Liver (tissue), 9 donors: ENCODE results near the gene GRID1. TPM values are rescaled to one million over a fixed set of nuclear protein-coding genes. Genes with fewer than 3 reads are reported as not detected.

Source experiments
- DNase-seq: peaks from one replicate; pipeline ENCODE4 v3.0.0-alpha.2; 2017; ENCODE audit warnings: low spot score
- H3K27ac ChIP-seq, 2 donors: one replicate each; pipeline ENCODE4 v1.7.0; 2013; ENCODE audit warnings: inconsistent platforms in 2 of 2, low read length in 2 of 2, control low read depth in 1 of 2, low read depth in 1 of 2, mild to moderate bottlenecking in 1 of 2
- H3K27me3 ChIP-seq, 4 donors: one replicate each; pipeline versions ENCODE4 v1.6.1 to v1.7.0; 2013; ENCODE audit warnings: low read length in 3 of 4, inconsistent platforms in 1 of 4, mild to moderate bottlenecking in 1 of 4, moderate library complexity in 1 of 4; ENCODE audit not compliant: control insufficient read depth in 4 of 4, insufficient read depth in 4 of 4
- H3K36me3 ChIP-seq, 4 donors: one replicate each; pipeline versions ENCODE4 v1.6.1 to v1.7.0; 2013; ENCODE audit warnings: low read length in 3 of 4, mild to moderate bottlenecking in 3 of 4, low read depth in 1 of 4, moderate library complexity in 1 of 4; ENCODE audit not compliant: control insufficient read depth in 4 of 4, insufficient read depth in 3 of 4
- H3K4me1 ChIP-seq, 4 donors: one replicate each; pipeline versions ENCODE4 v1.6.1 to v1.7.0; 2013; ENCODE audit warnings: low read length in 3 of 4, mild to moderate bottlenecking in 3 of 4, moderate library complexity in 1 of 4; ENCODE audit not compliant: control insufficient read depth in 4 of 4, insufficient read depth in 4 of 4
- H3K4me3 ChIP-seq, 3 donors: one replicate each; pipeline versions ENCODE4 v1.6.1 to v1.7.0; 2013; ENCODE audit warnings: low read length in 3 of 3, control low read depth in 1 of 3, low read depth in 1 of 3, mild to moderate bottlenecking in 1 of 3
- H3K9ac ChIP-seq, 2 donors: one replicate each; pipeline ENCODE4 v1.7.0; 2013; ENCODE audit warnings: low read length in 2 of 2, mild to moderate bottlenecking in 2 of 2, moderate library complexity in 2 of 2, control low read depth in 1 of 2, low read depth in 1 of 2
- H3K9me3 ChIP-seq, 4 donors: one replicate each; pipeline versions ENCODE4 v1.6.1 to v1.7.0; 2013; ENCODE audit warnings: low read length in 3 of 4; ENCODE audit not compliant: control insufficient read depth in 4 of 4
- ATF3 ChIP-seq: IDR thresholded peaks from 2 replicates; pipeline ENCODE4 v1.6.1; 2016; ENCODE audit warnings: antibody characterized with exemption
- CTCF ChIP-seq: fragments of 150-350 bp; IDR thresholded peaks from 2 replicates; pipeline ENCODE4 v1.5.1; 2017; ENCODE audit warnings: improper control_type of control experiment, low read depth, low read length; ENCODE audit not compliant: missing input control
- EGR1 ChIP-seq, 2 donors: IDR thresholded peaks; 2 replicates each; pipeline ENCODE4 v1.6.1; 2016 to 2018; ENCODE audit warnings: antibody characterized with exemption in 2 of 2, low read depth in 2 of 2
- FOXA1 ChIP-seq: IDR thresholded peaks from 2 replicates; pipeline ENCODE4 v1.6.1; 2016; ENCODE audit warnings: antibody characterized with exemption
- FOXA2 ChIP-seq: IDR thresholded peaks from 2 replicates; pipeline ENCODE4 v1.6.1; 2016; ENCODE audit warnings: antibody characterized with exemption
- GABPA ChIP-seq, 2 donors: IDR thresholded peaks in 1 of 2; conservative IDR thresholded peaks in 1 of 2; 2 replicates each; pipeline ENCODE4 v1.6.1; 2016; ENCODE audit warnings: antibody characterized with exemption in 2 of 2, mild to moderate bottlenecking in 1 of 2, moderate library complexity in 1 of 2
- HNF4A ChIP-seq, 2 donors: conservative IDR thresholded peaks; 2 replicates each; pipeline ENCODE4 v1.6.1; 2016; ENCODE audit warnings: antibody characterized with exemption in 2 of 2, mild to moderate bottlenecking in 2 of 2
- HNF4G ChIP-seq: IDR thresholded peaks from 2 replicates; pipeline ENCODE4 v1.6.1; 2016; ENCODE audit warnings: antibody characterized with exemption
- JUND ChIP-seq, 2 donors: IDR thresholded peaks; 2 replicates each; pipeline ENCODE4 v1.6.1; 2016; ENCODE audit warnings: antibody characterized with exemption in 2 of 2
- MAX ChIP-seq: IDR thresholded peaks from 2 replicates; pipeline ENCODE4 v1.6.1; 2016; ENCODE audit warnings: antibody characterized with exemption
- NR2F2 ChIP-seq: IDR thresholded peaks from 2 replicates; pipeline ENCODE4 v1.6.1; 2016; ENCODE audit warnings: antibody characterized with exemption
- RAD21 ChIP-seq, 2 donors: IDR thresholded peaks; 2 replicates each; pipeline ENCODE4 v1.6.1; 2016; ENCODE audit warnings: antibody characterized with exemption in 2 of 2, mild to moderate bottlenecking in 2 of 2
- REST ChIP-seq: IDR thresholded peaks from 2 replicates; pipeline ENCODE4 v1.6.1; 2016; ENCODE audit warnings: antibody characterized with exemption, mild to moderate bottlenecking
- RXRA ChIP-seq, 2 donors: IDR thresholded peaks; 2 replicates each; pipeline ENCODE4 v1.6.1; 2017 to 2018; ENCODE audit warnings: antibody characterized with exemption in 2 of 2, mild to moderate bottlenecking in 1 of 2
- SP1 ChIP-seq: IDR thresholded peaks from 2 replicates; pipeline ENCODE4 v1.6.1; 2018; ENCODE audit warnings: antibody characterized with exemption, mild to moderate bottlenecking
- TAF1 ChIP-seq: conservative IDR thresholded peaks from 2 replicates; pipeline ENCODE4 v1.6.1; 2016; ENCODE audit warnings: antibody characterized with exemption, mild to moderate bottlenecking
- YY1 ChIP-seq: IDR thresholded peaks from 2 replicates; pipeline ENCODE4 v1.6.1; 2016; ENCODE audit warnings: antibody characterized with exemption, mild to moderate bottlenecking
- ZBTB33 ChIP-seq: IDR thresholded peaks from 2 replicates; pipeline ENCODE4 v1.6.1; 2016; ENCODE audit warnings: antibody characterized with exemption
- WGBS: extraction: QIAGEN DNeasy Blood & Tissue Kit; methylation state at CpG from one replicate; pipeline ENCODE4 v1.1.7; 2013; 5-methylcytosine and 5-hydroxymethylcytosine counted together
- polyA plus RNA-seq, 2 donors: library from polyadenylated mRNA; stranded (reverse) in 1 of 2; unstranded in 1 of 2; fragments of 200-250 nt in 1 of 2; fragments of >200 nt in 1 of 2; fragmentation: Nextera tagmentation in 1 of 2; extraction: Ambion mirVana in 1 of 2; gene quantifications; one replicate each; pipeline versions ENCODE4 v1.2.1 to v1.2.3, GENCODE V29; 2013 to 2015
- total RNA-seq, 2 donors: library from RNA; depleted of rRNA; stranded (reverse); fragments of >200 nt; gene quantifications; one replicate each; pipeline ENCODE4 v1.2.3, GENCODE V29; 2014
- donor health status: healthy.
- donor health status: healthy.
- donor health status: healthy.
- donor health status: healthy.
- donor health status: healthy.

The GRID1 gene
- total and polyA plus RNA-seq, 4 donors = 0.09 to 0.17 (median 0.14) TPM; not detected in 1

DNA sequence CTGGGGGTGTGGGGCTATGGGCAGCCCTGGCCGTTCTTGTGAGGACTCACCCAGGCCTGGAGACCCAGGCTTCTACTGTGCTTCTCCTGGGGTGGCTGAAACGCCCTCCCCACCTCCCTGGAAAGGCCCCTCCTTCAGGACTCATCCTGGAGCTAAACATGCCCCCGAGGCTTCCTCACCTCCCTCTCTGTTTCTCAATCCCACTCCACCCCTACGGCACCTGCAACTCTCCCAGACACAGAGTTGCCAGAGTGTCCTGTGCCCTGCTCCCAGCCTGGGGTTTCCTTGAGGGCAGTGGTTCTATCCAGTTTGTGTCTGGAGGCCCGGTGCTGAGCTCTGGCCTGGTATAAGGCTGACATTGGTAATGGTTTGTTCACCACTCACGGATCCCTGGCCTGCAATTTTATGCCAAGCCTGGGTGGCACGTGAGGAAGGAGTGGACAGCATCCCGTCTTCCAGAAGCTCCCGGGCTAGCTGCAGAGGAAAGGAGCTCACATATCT is 68.0 kb downstream of the GRID1 start:
- Histone ChIP-seq H3K9ac (no peak overlapping the region), H3K4me1 (no peaks in the 10 kb centered on the region), H3K36me3 (no peaks in the 10 kb centered on the region), H3K9me3 (no peaks in the 10 kb centered on the region), H3K4me3 (no peak overlapping the region), H3K27ac (no peak overlapping the region), H3K27me3 (peaks cover 0 to 3% (median 0%) of the 10 kb centered on the region in 4 donors)
- DNase-seq = no peak
- TF ChIP-seq NR2F2 (no peak), TAF1 (no peak), YY1 (no peak), HNF4G (no peak), RXRA (IDR thresholded peaks at IDR 0.05) (no peak), FOXA2 (no peak), EGR1 (IDR thresholded peaks at IDR 0.05; ENCODE audit: low read depth in 2 of 2) (no peak), SP1 (no peak), CTCF (no peak), MAX (no peak), RAD21 (IDR thresholded peaks at IDR 0.05) (no peak), ATF3 (no peak), ZBTB33 (no peak), JUND (IDR thresholded peaks at IDR 0.05) (no peak), REST (no peak), FOXA1 (no peak), GABPA (IDR thresholded peaks at IDR 0.05 in 1 of 2, conservative IDR thresholded peaks at IDR 0.05 in 1 of 2) (no peak), HNF4A (conservative IDR thresholded peaks at IDR 0.05) (no peak)
- 59% methylated on average over 9 of the region's 9 CpGs for WGBS
